Measurements from ENCODE around the gene RYR2. TPM values are rescaled to one million over a fixed set of nuclear protein-coding genes. Genes with fewer than 3 reads are reported as not detected.

Gene RYR2
- total and polyA plus RNA-seq, 2 donors (not counting 1 experiment from before 2014, with no cell fraction given): not detected

- H2AFZ ChIP-seq (ENCODE audit: insufficient read depth, low read depth, low read length, poor library complexity, severe bottlenecking): no peak overlapping the region
- WGBS (ENCODE audit: insufficient coverage): 83% methylated on average over 2 of the region's 6 CpGs
- H4K20me1 ChIP-seq (ENCODE audit: control insufficient read depth, insufficient read depth, low read length, poor library complexity, severe bottlenecking): no peaks in the 10 kb centered on the region
- POLR2A ChIA-PET: no interaction called here
- intact Hi-C loops (cut with micrococcal nuclease): no loop called here
- ATAC-seq (ENCODE audit: low read depth): no peak
- H3K27me3 ChIP-seq (replicated peaks in 1 of 4; ENCODE audit: control extremely low read depth in 1 of 4, control insufficient read depth in 3 of 4, insufficient read depth in 4 of 4, low read length in 3 of 4): no peaks in the 10 kb centered on the region
- TF ChIP-seq, protein P1, sequence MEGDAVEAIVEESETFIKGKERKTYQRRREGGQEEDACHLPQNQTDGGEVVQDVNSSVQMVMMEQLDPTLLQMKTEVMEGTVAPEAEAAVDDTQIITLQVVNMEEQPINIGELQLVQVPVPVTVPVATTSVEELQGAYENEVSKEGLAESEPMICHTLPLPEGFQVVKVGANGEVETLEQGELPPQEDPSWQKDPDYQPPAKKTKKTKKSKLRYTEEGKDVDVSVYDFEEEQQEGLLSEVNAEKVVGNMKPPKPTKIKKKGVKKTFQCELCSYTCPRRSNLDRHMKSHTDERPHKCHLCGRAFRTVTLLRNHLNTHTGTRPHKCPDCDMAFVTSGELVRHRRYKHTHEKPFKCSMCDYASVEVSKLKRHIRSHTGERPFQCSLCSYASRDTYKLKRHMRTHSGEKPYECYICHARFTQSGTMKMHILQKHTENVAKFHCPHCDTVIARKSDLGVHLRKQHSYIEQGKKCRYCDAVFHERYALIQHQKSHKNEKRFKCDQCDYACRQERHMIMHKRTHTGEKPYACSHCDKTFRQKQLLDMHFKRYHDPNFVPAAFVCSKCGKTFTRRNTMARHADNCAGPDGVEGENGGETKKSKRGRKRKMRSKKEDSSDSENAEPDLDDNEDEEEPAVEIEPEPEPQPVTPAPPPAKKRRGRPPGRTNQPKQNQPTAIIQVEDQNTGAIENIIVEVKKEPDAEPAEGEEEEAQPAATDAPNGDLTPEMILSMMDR (IDR thresholded peaks at IDR 0.05): no peak
- no peak for TF ChIP-seq EZH2 (IDR thresholded peaks at IDR 0.05; ENCODE audit: borderline replicate concordance, insufficient read depth, low read depth, low read length, poor library complexity, severe bottlenecking)
- H3K36me3 ChIP-seq (replicated peaks in 1 of 2; ENCODE audit: control extremely low read depth in 1 of 2, control insufficient read depth in 1 of 2, extremely low read depth in 1 of 2, insufficient read depth in 2 of 2, low read length in 1 of 2): no peaks in the 10 kb centered on the region
- H3K27ac ChIP-seq (ENCODE audit: low read length in 2 of 2): no peak overlapping the region
- H3K9ac ChIP-seq (ENCODE audit: low read length): no peak overlapping the region
- Mint-ChIP-seq H3K4me1 (no peaks in the 10 kb centered on the region), H3K9me3 (ENCODE audit: insufficient read depth) (peaks cover 2% of the 10 kb centered on the region), H3K4me3 (no peak overlapping the region), H3K27me3 (no peaks in the 10 kb centered on the region), H3K27ac (no peak overlapping the region)
- H3K4me1 ChIP-seq (ENCODE audit: control insufficient read depth in 2 of 2, insufficient read depth in 2 of 2, low read length in 2 of 2): no peaks in the 10 kb centered on the region
- no peaks in the 10 kb centered on the region for H3K79me2 ChIP-seq (ENCODE audit: control insufficient read depth, insufficient read depth, low read length)
- H3K4me3 ChIP-seq (ENCODE audit: control extremely low read depth in 1 of 5, extremely low read depth in 1 of 5, insufficient read depth in 1 of 5, low read depth in 2 of 5, low read length in 4 of 5): no peak overlapping the region
- CTCF ChIA-PET: no interaction called here
- no peak overlapping the region for H3K4me2 ChIP-seq (replicated peaks; ENCODE audit: low read depth, low read length, poor library complexity, severe bottlenecking)
- peaks cover 0 to 7% (median 0%) of the 10 kb centered on the region in 3 donors for H3K9me3 ChIP-seq (ENCODE audit: control extremely low read depth in 1 of 3, control insufficient read depth in 2 of 3, insufficient read depth in 1 of 3, low read length in 2 of 3)
- no peak for DNase-seq
Observed at GRCh38 chr1:237851210-237851845, 809.3 kb downstream of the RYR2 start.

GRCh38 chr1:237852342-237852741 is 810.4 kb downstream of the RYR2 start:
- Histone ChIP-seq H3K9ac (ENCODE audit: low read length) (no peak overlapping the region), H3K79me2 (ENCODE audit: control insufficient read depth, insufficient read depth, low read length) (no peaks in the 10 kb centered on the region), H3K27ac (ENCODE audit: low read length in 2 of 2) (no peak overlapping the region), H2AFZ (ENCODE audit: insufficient read depth, low read depth, low read length, poor library complexity, severe bottlenecking) (no peak overlapping the region), H4K20me1 (ENCODE audit: control insufficient read depth, insufficient read depth, low read length, poor library complexity, severe bottlenecking) (no peaks in the 10 kb centered on the region), H3K9me3 (ENCODE audit: control extremely low read depth in 1 of 3, control insufficient read depth in 2 of 3, insufficient read depth in 1 of 3, low read length in 2 of 3) (peaks cover 0 to 7% (median 0%) of the 10 kb centered on the region in 3 donors), H3K27me3 (replicated peaks in 1 of 4; ENCODE audit: control extremely low read depth in 1 of 4, control insufficient read depth in 3 of 4, insufficient read depth in 4 of 4, low read length in 3 of 4) (no peaks in the 10 kb centered on the region), H3K4me1 (ENCODE audit: control insufficient read depth in 2 of 2, insufficient read depth in 2 of 2, low read length in 2 of 2) (no peaks in the 10 kb centered on the region), H3K36me3 (replicated peaks in 1 of 2; ENCODE audit: control extremely low read depth in 1 of 2, control insufficient read depth in 1 of 2, extremely low read depth in 1 of 2, insufficient read depth in 2 of 2, low read length in 1 of 2) (no peaks in the 10 kb centered on the region), H3K4me2 (replicated peaks; ENCODE audit: low read depth, low read length, poor library complexity, severe bottlenecking) (no peak overlapping the region), H3K4me3 (ENCODE audit: control extremely low read depth in 1 of 5, extremely low read depth in 1 of 5, insufficient read depth in 1 of 5, low read depth in 2 of 5, low read length in 4 of 5) (no peak overlapping the region)
- Mint-ChIP-seq H3K27ac (no peak overlapping the region), H3K9me3 (ENCODE audit: insufficient read depth) (peaks cover 2% of the 10 kb centered on the region), H3K27me3 (no peaks in the 10 kb centered on the region), H3K4me1 (no peaks in the 10 kb centered on the region), H3K4me3 (no peak overlapping the region)
- CTCF ChIA-PET: no interaction called here
- WGBS (ENCODE audit: insufficient coverage): no CpG with 5 or more reads among the region's 3 CpGs
- TF ChIP-seq, protein P1 (IDR thresholded peaks at IDR 0.05): no peak
- no peak for TF ChIP-seq EZH2 (IDR thresholded peaks at IDR 0.05; ENCODE audit: borderline replicate concordance, insufficient read depth, low read depth, low read length, poor library complexity, severe bottlenecking)
- DNase-seq (no peak), ATAC-seq (ENCODE audit: low read depth) (no peak)
- intact Hi-C loops (cut with micrococcal nuclease): no loop called here
- POLR2A ChIA-PET: no interaction called here
